GM12874 (cell line): ENCODE data around the gene ZNF385B.

ENCODE experiments used
- TF ChIP-seq, protein P1 (sequence below): IDR thresholded peaks from 2 replicates; pipeline ENCODE4 v1.5.1; 2011; ENCODE audit warnings: low read depth, mild to moderate bottlenecking, control low read depth, low read length, moderate library complexity; ENCODE audit not compliant: insufficient read depth

The ZNF385B gene

DNA sequence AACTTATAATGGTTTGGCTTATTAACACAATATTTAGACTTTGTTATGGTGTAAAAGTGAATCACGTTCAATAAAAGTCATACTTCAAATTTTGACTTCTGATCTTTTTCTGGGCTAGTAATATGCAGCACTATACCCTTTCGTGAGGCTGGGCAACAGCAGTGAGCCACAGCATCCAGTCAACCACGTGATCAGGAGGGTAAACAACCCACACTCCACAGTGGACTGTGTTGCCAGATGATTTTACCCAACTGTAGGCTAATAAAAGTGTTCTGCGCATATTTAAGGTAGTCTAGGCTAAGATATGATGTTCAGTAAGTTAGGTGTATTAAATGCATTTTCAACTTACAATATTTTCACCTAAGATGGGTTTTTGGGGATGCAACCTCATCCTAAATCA is 148.6 kb downstream of the ZNF385B start:
- TF ChIP-seq, protein P1, sequence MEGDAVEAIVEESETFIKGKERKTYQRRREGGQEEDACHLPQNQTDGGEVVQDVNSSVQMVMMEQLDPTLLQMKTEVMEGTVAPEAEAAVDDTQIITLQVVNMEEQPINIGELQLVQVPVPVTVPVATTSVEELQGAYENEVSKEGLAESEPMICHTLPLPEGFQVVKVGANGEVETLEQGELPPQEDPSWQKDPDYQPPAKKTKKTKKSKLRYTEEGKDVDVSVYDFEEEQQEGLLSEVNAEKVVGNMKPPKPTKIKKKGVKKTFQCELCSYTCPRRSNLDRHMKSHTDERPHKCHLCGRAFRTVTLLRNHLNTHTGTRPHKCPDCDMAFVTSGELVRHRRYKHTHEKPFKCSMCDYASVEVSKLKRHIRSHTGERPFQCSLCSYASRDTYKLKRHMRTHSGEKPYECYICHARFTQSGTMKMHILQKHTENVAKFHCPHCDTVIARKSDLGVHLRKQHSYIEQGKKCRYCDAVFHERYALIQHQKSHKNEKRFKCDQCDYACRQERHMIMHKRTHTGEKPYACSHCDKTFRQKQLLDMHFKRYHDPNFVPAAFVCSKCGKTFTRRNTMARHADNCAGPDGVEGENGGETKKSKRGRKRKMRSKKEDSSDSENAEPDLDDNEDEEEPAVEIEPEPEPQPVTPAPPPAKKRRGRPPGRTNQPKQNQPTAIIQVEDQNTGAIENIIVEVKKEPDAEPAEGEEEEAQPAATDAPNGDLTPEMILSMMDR = no peak

DNA sequence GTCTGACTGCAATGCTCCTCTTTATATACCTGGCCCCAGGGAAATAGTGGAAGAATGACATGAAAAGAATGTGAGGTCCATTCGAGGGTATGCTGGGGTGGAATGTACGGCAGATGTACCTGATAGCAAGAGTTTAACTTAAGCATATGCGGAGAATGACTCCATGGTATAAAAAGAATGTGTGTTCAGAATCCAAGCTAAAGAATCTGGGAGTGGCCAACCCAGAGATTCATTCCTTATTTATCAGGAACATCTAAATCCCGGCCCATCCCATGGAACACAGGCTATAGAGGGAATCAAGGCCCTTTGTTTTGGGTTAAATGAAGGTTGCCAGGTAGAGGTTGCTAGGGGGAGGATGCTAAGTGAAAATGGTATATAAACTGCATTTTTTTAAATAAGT is 150.0 kb downstream of the ZNF385B start:
- TF ChIP-seq, protein P1 = no peak

DNA sequence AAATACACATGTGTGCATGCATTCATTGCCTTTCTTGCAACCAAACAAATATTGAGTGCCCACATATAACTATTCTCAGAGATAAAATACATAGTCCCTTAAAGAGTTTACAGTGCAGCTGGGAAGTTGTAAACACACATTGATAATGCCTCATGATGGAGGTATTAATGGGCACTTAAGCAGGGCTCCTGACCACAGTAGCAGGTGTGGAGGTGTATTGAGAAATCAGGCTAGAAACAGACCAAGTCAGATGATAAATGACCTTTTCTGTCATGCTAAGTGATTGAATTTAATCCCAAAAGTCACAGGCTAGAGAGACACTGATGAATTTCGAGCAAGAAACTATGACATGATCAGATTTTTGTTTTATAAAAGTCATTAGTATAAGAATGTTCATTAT is 157.7 kb downstream of the ZNF385B start:
- TF ChIP-seq, protein P1 = no peak

DNA sequence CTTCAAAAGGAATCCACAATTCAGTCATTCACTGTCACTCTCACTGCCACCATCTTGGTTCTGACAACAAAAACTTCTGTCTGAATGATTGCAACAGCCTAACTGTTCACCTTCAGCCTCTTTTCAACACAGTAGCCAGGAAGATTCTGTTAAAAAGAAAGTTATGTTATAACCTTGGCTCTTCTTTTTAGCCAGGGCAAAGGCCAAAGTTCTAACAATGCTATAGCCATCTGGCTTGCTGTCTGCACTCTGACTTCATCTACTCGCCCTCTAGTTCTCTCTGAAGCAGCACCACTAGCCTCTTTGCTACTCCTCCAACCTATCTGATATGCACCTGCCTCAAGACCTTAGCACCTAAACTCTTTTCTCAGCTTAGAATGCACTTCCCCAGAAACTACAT is 158.5 kb downstream of the ZNF385B start:
- TF ChIP-seq, protein P1 = no peak

DNA sequence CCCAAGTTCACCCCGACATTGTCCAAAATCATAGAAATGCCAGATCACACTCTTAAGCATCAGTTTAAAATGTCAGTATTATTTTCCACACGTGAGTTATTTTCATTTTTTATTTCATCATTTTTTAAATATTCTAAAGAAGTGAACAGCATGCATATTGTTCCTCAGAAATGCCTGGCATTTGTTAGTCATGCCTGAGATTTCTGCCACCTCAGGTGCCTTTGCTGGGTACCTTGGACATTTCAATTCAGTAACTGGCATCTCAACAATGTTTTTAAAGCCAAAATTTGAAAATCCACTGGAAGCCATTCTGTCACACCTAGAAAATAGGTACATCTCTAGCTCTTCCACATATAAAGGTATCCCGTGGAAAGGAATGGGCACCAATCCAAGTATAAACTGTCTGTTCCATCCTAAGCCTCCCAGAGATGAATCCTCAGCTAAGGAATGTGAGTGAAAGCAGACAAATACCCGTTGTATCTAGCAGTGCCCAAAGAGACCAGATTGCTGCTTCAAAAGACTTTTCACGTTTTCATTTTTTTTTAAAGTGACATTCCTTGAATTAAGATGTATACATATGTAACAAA is 159.8 kb downstream of the ZNF385B start:
- TF ChIP-seq, protein P1 = no peak

DNA sequence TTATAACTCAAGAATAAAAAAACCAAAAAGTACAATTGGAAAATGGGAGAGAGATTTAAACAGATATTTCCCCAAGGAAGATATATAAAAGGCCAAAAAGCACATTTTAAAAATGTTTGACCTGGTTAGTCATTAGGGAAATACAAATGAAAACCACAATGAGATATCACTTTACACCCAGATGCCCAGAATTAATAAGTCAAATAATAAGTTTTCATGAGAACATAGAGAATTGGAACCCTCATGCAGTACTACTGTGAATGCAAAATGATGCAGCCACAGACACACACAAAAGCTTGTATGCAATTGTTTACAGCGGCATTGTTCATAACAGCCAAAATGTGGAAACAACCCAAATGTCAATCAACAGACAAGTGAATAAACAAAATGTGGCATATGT is 165.9 kb downstream of the ZNF385B start:
- TF ChIP-seq, protein P1 = no peak

DNA sequence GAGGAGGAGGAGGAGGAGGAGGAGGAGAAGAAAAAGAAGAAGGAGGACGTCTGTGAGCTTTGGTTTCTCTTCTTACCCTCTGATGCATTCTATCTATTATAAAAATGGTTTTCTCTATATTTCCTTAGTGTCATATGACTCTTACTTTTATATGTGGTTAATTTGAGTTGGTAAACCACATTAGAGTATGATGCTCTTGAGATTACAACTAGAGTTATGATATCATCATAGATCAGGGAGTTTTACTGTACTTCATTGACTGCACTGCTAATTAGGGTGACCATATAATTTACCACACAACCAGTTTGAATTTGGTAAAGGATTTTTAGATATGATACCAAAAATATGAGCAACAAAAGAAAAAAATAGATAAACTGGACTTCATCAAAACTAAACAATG is 166.4 kb downstream of the ZNF385B start:
- TF ChIP-seq, protein P1 = no peak
